ES-I3 (cell line): ENCODE results near the gene PDE3A.

Experiments used
- H3K36me3 ChIP-seq: 2 replicates; pipeline ENCODE4 v1.6.1; 2013; ENCODE audit warnings: mild to moderate bottlenecking, low read length, control low read depth, moderate library complexity; ENCODE audit not compliant: insufficient read depth
- H3K4me1 ChIP-seq: 2 replicates; pipeline ENCODE4 v1.6.1; 2013; ENCODE audit warnings: mild to moderate bottlenecking, control low read depth, low read length; ENCODE audit not compliant: insufficient read depth
- H3K9ac ChIP-seq: 2 replicates; pipeline ENCODE4 v1.6.1; 2013; ENCODE audit warnings: low read depth, mild to moderate bottlenecking, low read length, moderate library complexity
- H3K9me3 ChIP-seq: 2 replicates; pipeline ENCODE4 v1.6.1; 2013; ENCODE audit warnings: mild to moderate bottlenecking, low read length, moderate library complexity; ENCODE audit not compliant: control insufficient read depth, insufficient read depth

PDE3A gene

DNA sequence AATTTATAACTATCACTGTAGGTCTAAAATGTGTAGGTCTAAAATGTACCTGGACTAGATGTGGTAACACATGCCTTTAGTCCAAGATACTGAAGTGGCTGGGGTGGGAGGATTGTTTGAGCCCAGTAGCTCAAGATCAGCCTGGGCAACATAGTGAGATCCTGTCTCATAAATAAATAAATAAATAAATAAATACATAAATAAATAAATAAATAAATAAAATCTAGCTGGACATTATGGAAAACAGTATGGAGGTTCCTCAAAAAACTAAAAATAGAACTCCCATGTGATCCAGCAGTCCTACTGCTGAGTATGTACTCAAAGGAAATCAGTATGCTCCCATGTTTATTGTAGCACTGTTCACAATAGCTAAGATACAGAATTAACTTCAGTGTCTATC lies 24.0 kb downstream of the PDE3A start:
- Histone ChIP-seq H3K9ac (no peak overlapping the region), H3K4me1 (no peaks in the 10 kb centered on the region), H3K36me3 (no peaks in the 10 kb centered on the region), H3K9me3 (no peaks in the 10 kb centered on the region)

DNA sequence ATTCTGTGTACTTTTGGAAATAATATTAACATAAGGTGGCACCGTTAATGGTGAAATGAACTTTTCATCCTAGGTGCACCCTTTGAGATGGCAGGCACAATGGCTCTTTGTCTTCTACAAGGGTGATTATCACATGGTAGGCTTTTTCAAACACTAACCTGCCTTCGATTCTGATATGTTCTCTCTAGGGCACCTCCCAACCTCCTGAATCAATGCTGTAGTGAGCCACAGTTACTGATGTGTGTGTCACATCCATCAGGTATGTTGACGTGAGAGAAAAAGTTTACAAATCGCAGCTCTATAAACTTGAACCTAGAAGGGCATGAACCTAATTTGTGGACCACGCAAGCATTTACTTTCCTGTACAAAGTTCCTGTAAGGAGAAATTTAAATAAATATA lies 25.4 kb downstream of the PDE3A start:
- Histone ChIP-seq H3K9ac (no peak overlapping the region), H3K9me3 (no peaks in the 10 kb centered on the region), H3K36me3 (no peaks in the 10 kb centered on the region), H3K4me1 (no peaks in the 10 kb centered on the region)

DNA sequence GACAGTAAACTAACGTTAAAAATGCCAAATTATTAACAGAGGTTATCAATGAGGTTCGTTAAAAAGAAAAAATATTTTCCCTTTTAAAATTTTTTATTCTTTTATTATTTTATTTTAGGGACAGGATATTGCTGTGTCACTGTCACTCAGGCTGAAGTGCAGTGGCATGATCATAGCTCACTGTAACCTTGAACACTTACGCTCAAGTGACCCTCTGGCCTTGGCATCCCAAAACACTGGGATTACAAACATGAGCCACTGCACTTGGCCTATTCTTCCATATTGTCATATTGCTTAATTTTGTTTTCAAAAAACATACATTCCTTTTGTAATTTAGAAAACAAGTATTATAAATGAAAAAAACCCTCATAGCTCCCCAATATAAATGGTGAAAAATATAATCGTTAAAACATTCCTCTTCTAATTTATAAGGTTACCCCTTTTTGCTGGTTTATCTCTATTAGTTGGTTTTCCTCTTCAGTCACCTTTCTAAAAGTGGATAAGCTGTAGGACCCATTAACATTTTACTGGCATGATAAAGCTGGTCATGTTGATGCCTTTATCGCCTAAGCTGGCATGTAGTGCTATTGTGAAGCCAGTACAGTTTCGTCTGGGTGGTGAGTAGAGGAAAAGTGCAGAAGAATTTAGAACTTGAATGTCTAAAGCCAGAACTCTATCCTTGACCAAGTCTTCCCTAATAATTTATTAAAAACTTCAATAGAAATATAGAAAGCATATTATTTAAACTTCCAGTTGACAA lies 27.6 kb downstream of the PDE3A start:
- no peaks in the 10 kb centered on the region for H3K4me1 ChIP-seq
- H3K9ac ChIP-seq = no peak overlapping the region
- H3K36me3 ChIP-seq = no peaks in the 10 kb centered on the region
- H3K9me3 ChIP-seq = no peaks in the 10 kb centered on the region

DNA sequence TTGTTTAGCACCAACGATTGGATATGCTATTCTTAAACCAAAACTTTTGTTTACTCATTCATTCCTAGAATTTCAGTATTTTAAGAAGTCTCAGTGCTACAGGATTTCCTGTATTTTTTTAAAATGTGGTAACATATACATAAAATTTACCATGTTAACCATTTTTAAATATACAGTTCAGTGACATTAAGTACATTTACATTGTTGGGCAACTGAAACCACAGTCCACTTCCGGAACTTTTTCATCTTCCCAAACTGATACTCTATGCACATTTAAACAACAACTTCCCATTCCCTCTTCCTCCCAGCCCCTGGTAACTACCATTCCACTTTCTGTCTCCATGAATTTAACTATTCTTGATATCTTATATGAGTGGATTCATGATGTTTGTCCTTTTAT lies 30.3 kb downstream of the PDE3A start:
- Histone ChIP-seq H3K36me3 (no peaks in the 10 kb centered on the region), H3K9me3 (no peaks in the 10 kb centered on the region)

DNA sequence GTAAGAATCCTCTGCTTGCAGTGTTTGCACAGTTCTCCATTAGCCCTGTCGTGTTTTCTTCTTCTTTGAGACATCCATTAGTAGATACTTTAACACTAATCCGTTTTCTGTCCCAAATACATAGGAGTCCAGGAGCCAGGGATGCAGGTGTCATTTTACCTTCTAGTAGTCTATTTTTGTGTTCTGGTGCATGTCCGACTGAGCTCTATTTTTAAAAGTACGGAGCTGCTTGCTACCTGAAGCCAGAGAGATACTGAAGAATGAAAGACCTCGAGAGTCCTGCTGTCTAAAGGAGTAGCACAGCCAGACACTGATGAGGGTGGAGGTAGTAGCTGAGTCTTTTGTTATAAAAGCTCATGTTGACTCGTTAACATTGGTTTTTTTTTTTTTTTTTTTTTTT lies 31.7 kb downstream of the PDE3A start:
- Histone ChIP-seq H3K9ac (no peak overlapping the region), H3K9me3 (no peaks in the 10 kb centered on the region), H3K4me1 (peaks cover 4% of the 10 kb centered on the region; the same call in 1 of the 2 replicates)

More for the DNA sequence above, 30.3 kb downstream of the PDE3A start:
- Histone ChIP-seq H3K9ac (no peak overlapping the region), H3K4me1 (no peaks in the 10 kb centered on the region; the same call in 1 of the 2 replicates)

DNA sequence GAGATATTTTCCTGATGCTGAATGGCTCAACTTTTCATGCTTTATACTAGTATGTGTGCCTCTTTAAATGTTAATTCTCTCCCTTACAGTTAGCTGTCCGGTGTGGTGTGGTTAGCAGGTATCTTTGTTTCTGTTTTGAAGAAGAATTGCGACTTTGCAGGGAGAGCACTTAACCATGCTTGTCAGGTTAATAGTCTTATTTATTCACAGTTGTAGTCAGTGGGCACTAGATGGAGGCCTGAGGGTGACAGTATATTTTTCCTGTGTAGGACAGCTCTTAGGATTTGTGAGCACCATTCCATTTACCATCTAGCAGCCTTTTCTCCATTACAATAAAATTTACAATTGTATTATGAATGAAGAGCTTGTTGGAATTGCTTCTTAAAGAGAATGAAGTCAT lies 34.9 kb downstream of the PDE3A start:
- Histone ChIP-seq H3K9me3 (no peaks in the 10 kb centered on the region), H3K9ac (no peak overlapping the region), H3K4me1 (peaks cover 5% of the 10 kb centered on the region; the same call in 1 of the 2 replicates), H3K36me3 (no peaks in the 10 kb centered on the region)

More for the DNA sequence above, 31.7 kb downstream of the PDE3A start:
- H3K36me3 ChIP-seq = no peaks in the 10 kb centered on the region

DNA sequence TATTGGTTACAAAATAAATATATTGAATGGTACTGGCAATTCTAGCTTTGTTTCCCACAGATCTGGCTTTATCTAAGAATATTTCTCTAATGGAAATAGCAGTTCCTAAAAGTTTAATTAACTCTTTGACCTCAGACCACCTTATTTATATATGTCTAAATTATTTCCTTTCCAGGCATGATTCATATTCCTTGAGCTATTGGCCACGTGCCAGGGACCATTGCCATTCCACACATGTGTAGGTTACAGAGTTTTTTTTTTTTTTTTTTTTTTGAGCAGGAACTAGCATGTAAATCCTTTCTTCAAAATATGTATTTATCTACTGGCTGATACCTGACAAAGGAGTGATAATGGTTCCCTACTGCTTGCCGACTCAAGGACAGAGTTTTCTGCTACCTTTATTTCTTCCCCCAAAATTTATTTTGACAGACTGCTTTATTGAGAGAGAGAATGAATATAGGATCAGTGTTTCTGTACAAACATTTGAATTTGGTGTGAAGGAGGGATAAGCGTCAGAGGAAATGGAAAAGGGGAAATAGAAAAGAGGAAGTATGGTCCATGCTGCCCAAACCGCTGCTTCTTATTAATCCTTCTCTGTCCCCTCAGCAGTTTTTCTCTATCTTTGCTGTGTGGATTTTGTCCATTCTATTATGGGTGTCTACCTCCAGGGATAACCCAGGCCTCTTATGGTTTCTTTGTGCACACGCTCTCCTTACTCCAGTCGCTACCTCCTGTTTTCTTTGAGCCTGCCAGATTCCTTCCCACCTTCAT lies 36.4 kb downstream of the PDE3A start:
- Histone ChIP-seq H3K4me1 (peaks cover 5% of the 10 kb centered on the region; the same call in 1 of the 2 replicates), H3K36me3 (no peaks in the 10 kb centered on the region), H3K9ac (no peak overlapping the region)

DNA sequence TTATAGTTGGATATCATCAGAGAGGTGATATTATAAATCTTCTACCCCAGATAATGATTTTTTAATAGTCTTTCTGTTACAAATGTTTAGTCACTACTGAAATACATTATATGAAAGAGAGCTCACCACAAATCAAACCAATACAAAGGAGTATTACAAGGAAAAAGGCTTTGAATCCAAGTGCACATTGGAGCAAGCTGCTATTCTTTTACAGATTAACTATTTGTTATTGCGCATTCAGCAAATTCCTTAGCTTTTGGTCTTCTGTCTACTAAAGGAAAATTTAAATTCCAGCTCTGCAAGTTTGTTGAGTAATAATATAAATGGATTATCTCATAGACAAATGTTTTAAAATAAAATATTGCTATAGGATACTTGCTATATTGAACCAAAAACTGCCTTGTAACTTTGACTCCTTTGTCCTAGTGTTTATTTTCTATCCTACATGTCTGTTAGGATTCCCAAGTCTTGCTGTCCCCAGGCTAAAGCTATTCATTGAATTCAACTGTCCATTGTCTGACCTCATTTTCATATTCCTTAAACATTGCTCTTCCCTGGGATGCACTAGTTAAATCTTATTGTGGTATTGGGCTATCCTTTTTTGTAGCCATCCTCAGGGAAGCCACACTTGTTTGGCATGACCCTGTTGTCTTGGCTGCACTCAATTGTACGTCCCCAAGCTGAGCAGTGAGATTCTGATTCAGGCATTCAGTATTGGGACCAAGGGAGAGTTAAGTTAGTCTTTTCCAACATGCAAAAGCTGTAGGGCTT lies 41.5 kb downstream of the PDE3A start:
- Histone ChIP-seq H3K9me3 (no peaks in the 10 kb centered on the region), H3K4me1 (peaks cover 4% of the 10 kb centered on the region; the same call in 1 of the 2 replicates), H3K9ac (no peak overlapping the region), H3K36me3 (no peaks in the 10 kb centered on the region)

More for the DNA sequence above, 36.4 kb downstream of the PDE3A start:
- H3K9me3 ChIP-seq = no peaks in the 10 kb centered on the region

DNA sequence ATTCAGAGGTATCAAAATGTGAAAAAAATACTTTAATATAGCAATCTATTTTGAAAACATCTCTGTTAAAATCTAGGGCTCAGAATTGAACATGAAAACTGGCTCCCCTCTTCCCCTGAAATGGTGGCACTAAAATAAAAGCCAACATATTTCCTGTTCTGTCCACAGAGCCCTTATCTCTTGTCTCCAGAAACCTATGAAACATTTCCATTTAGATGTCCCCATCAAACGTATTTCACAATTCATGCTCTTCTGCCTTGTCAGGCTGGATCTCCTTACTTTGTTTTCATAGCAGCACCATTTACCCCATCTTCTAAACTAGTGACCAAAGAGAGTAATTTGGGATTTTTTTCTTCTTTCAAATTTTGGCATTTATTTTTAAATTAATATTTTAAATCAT lies 42.4 kb downstream of the PDE3A start:
- no peaks in the 10 kb centered on the region for H3K4me1 ChIP-seq
- no peaks in the 10 kb centered on the region for H3K36me3 ChIP-seq
- H3K9ac ChIP-seq = no peak overlapping the region
- no peaks in the 10 kb centered on the region for H3K9me3 ChIP-seq

DNA sequence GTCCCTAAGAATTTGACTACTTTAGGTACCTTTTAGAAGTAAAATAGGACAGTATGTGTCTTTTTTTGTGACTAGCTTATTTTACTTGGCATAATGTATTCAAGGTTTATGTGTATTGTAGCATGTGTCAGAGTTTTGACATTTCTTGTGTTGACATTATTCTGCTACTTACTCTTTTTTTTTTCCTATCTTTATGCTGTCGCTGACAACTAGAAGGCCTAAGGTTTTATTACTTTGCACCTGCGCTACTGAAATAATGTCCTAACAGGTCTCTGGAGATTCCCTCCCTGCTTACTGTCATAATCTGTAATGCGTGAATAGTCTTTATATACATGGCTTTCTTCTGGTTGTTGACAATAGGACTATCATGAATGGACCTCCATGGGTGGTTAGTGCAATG lies 43.0 kb downstream of the PDE3A start:
- Histone ChIP-seq H3K9ac (no peak overlapping the region), H3K4me1 (no peaks in the 10 kb centered on the region), H3K9me3 (no peaks in the 10 kb centered on the region), H3K36me3 (no peaks in the 10 kb centered on the region)

DNA sequence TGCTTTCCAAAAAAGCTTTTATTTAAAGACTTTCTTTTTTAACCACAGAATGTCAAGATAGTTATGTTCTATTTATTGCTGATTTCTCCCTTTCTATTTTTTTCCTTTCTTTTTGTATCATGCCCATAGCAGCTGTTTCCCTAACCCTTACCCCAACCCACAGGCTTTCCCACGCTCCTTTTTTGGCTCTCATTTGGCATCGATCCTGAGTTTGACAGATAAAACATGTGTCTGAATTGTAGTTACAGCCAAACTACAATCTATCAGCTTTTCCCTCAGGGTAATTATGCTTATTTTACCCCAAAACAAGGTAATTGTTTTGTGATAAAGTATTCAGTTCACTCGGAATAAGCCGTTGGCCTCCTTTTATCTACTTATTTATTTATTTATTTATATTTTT lies 46.7 kb downstream of the PDE3A start:
- Histone ChIP-seq H3K4me1 (no peaks in the 10 kb centered on the region), H3K9ac (no peak overlapping the region), H3K36me3 (no peaks in the 10 kb centered on the region), H3K9me3 (no peaks in the 10 kb centered on the region)

DNA sequence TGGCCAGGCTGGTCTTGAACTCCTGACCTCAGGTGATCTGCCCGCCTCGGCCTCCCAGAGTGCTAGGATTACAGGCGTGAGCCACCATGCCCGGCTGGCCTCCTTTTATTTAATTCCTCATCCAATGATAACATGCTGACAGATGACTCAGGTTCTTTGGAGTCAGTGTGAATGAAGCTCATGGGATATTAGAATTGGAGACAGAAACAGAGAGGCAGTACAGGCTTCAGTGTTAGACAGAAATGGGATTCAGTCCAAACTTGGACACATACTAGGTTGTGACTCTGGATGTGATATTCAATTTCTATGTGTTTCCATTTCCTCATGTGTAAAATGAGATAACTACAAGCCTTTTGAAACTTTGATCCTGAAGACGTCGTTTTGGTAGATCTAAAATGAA lies 47.3 kb downstream of the PDE3A start:
- Histone ChIP-seq H3K9me3 (no peaks in the 10 kb centered on the region), H3K4me1 (no peaks in the 10 kb centered on the region), H3K36me3 (no peaks in the 10 kb centered on the region), H3K9ac (no peak overlapping the region)

DNA sequence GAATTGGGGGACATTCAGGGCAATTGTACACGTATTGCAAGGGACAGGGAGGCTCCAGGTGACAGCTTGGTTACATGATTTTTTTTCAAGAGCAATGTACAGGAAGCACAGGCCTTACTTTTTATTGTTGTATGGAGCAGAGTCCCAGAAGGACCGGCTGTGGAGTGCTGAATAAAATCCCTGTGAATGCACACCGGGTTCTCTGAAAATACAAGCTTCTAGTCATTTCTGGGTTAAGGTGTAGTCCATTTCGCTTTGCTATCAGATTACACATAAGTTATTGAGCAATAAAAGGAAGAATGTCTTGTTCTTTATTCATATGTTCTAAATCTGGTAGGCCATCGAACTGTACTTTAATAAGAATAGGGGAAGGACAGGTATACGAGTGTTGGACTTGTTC lies 52.2 kb downstream of the PDE3A start:
- Histone ChIP-seq H3K9me3 (no peaks in the 10 kb centered on the region), H3K4me1 (no peaks in the 10 kb centered on the region), H3K9ac (no peak overlapping the region), H3K36me3 (no peaks in the 10 kb centered on the region)

DNA sequence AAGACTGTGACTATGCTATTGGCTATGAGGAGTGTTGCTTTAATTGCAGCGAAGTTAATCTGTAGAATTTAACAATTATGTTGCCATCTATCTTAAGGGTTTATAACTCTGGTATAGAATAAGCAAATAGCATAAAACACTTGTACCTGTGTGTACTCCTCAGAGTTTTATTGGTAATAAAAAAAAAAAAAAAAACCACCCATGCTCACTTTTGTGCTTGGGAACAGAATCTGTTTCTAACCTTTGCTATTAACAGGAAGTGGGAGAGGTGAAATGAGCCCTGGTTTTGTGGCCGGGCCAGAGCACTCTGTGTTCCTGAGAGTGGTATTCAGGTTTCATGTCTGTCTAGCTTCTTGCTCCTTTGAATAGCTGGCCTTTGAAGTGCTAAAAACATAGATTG lies 53.1 kb downstream of the PDE3A start:
- H3K9me3 ChIP-seq = no peaks in the 10 kb centered on the region

More for the DNA sequence above, 53.1 kb downstream of the PDE3A start:
- Histone ChIP-seq H3K4me1 (no peaks in the 10 kb centered on the region), H3K36me3 (no peaks in the 10 kb centered on the region), H3K9ac (no peak overlapping the region)
